ENCODE results near the gene RIC8B.

RIC8B gene

GRCh38 chr12:106736051-106736957, 38.2 kb upstream of the RIC8B start:
- H3K4me3 Mint-ChIP-seq = no peak overlapping the region
- no peak for TF ChIP-seq CTCF (IDR thresholded peaks at IDR 0.05)
- no peaks in the 10 kb centered on the region for H3K36me3 Mint-ChIP-seq (ENCODE audit: low read depth)
- no peak overlapping the region for H3K27ac Mint-ChIP-seq
- peaks cover 4% of the 10 kb centered on the region for H3K4me1 Mint-ChIP-seq
- H3K27me3 Mint-ChIP-seq (ENCODE audit: low read depth, poor library complexity) = peaks cover 9% of the 10 kb centered on the region
- H3K9me3 Mint-ChIP-seq = peaks cover 3% of the 10 kb centered on the region
- DNase-seq = no peak

DNA sequence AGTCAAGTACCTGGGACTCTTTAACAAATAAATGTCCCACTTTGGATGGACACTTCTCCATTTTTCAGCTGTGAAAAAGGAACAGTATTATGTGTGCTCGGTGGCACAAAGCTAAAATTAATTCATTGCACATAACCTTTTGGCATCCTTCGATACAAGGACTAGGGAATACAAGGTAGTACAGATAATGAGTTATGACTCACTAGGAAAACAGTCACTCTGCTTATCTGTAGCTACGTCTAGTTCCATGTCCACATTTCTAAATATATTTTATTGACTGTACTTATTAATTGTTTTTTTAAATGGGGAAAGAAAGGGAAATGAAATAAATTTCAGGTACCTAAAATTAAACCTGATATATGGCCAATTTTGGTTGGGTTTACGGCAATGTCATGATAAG, 35.2 kb upstream of the RIC8B start:
- Mint-ChIP-seq H3K27ac (no peak overlapping the region), H3K36me3 (ENCODE audit: low read depth) (no peaks in the 10 kb centered on the region), H3K4me1 (peaks cover 16% of the 10 kb centered on the region), H3K9me3 (no peaks in the 10 kb centered on the region), H3K4me3 (no peak overlapping the region), H3K27me3 (ENCODE audit: low read depth, poor library complexity) (peaks cover 14% of the 10 kb centered on the region)
- no peak for TF ChIP-seq CTCF (IDR thresholded peaks at IDR 0.05)
- DNase-seq = no peak

DNA sequence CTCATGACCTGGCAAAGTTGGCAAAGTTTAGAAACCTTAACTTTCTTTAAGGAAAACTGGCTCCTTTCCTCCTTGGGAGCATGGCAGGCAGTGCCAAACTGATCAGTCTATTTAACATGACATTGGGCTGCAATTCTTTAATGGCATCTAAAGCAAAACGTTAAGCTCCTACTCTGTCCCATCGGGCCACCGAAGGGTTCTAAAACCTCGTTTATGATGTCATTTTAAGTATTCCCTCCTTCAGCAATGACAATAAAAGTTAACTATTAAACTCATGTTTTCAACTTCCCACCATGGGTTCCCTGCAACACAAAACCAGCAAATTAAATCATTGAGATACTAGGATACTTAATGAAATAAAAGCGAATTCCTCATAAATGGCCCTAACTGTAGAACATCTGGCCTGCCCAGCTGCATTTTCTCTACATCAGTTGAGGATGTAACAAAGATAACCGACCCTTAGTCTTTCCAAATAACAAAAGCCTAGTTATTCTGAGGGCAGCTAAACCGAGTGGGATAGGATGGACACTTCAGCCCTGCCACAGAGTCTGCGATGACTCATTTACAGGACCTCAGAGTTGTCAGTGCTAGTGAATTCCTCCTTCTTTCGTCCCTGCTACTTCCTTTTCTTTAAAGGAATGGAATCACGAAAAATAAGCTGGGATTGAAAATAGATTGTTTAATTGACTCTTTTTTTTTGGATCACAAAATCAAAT, 34.5 kb upstream of the RIC8B start:
- Mint-ChIP-seq H3K4me3 (no peak overlapping the region), H3K36me3 (ENCODE audit: low read depth) (no peaks in the 10 kb centered on the region), H3K9me3 (no peaks in the 10 kb centered on the region), H3K27me3 (ENCODE audit: low read depth, poor library complexity) (peaks cover 11% of the 10 kb centered on the region), H3K27ac (no peak overlapping the region), H3K4me1 (peaks cover 16% of the 10 kb centered on the region)
- no peak for TF ChIP-seq CTCF (IDR thresholded peaks at IDR 0.05)
- DNase-seq = no peak

DNA sequence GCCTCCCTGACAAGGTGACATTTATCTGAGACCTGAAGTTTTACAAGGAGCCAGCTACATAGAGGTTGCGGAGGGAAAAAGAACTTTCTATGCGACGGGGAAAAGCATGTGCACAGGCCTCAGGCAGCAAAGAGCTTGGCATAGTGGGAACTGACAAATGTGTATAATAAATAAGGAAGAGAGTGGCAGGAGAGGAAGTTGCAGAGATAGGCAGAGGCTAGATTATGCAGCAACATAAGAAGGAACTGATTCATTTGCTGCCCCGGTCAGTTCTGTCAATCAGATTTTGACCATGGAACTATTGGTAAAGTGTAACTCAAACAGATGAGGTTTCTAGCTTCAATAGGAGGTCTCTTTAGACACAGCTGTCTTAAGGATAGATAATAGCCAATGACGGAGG, 33.7 kb upstream of the RIC8B start:
- H3K36me3 Mint-ChIP-seq (ENCODE audit: low read depth) = no peaks in the 10 kb centered on the region
- peaks cover 16% of the 10 kb centered on the region for H3K4me1 Mint-ChIP-seq
- peaks cover 17% of the 10 kb centered on the region for H3K27me3 Mint-ChIP-seq (ENCODE audit: low read depth, poor library complexity)
- H3K4me3 Mint-ChIP-seq = no peak overlapping the region
- no peak for DNase-seq
- H3K27ac Mint-ChIP-seq = no peak overlapping the region
- TF ChIP-seq CTCF (IDR thresholded peaks at IDR 0.05) = no peak
- no peaks in the 10 kb centered on the region for H3K9me3 Mint-ChIP-seq

- no peak overlapping the region for H3K27ac Mint-ChIP-seq
- TF ChIP-seq CTCF (IDR thresholded peaks at IDR 0.05) = no peak
Measured at GRCh38 chr12:106741247-106741646, 33.2 kb upstream of the RIC8B start.

More at GRCh38 chr12:106741247-106741646, 33.2 kb upstream of the RIC8B start:
- Mint-ChIP-seq H3K4me3 (no peak overlapping the region), H3K9me3 (no peaks in the 10 kb centered on the region), H3K4me1 (peaks cover 16% of the 10 kb centered on the region), H3K27me3 (ENCODE audit: low read depth, poor library complexity) (peaks cover 17% of the 10 kb centered on the region), H3K36me3 (ENCODE audit: low read depth) (no peaks in the 10 kb centered on the region)
- no peak for DNase-seq

Data from nephron progenitor cell (in vitro differentiated cells).